ENCODE measurements around the gene MOB3A.

- TF ChIP-seq, protein P1, sequence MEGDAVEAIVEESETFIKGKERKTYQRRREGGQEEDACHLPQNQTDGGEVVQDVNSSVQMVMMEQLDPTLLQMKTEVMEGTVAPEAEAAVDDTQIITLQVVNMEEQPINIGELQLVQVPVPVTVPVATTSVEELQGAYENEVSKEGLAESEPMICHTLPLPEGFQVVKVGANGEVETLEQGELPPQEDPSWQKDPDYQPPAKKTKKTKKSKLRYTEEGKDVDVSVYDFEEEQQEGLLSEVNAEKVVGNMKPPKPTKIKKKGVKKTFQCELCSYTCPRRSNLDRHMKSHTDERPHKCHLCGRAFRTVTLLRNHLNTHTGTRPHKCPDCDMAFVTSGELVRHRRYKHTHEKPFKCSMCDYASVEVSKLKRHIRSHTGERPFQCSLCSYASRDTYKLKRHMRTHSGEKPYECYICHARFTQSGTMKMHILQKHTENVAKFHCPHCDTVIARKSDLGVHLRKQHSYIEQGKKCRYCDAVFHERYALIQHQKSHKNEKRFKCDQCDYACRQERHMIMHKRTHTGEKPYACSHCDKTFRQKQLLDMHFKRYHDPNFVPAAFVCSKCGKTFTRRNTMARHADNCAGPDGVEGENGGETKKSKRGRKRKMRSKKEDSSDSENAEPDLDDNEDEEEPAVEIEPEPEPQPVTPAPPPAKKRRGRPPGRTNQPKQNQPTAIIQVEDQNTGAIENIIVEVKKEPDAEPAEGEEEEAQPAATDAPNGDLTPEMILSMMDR (IDR thresholded peaks at IDR 0.05; ENCODE audit: low read length) = peak; percentile 50
- no peak for TF ChIP-seq EZH2 (optimal IDR thresholded peaks at IDR 0.05; ENCODE audit: low read depth, low read length)
Observed at GRCh38 chr19:2096034-2096479, at the start of gene MOB3A.
